Vagina (tissue), 2 donors: ENCODE results near the gene CYP4F22. TPM values are rescaled to one million over a fixed set of nuclear protein-coding genes. Genes with fewer than 3 reads are reported as not detected.
"Not testable (repeated sequence)": the region's sequence is repeated elsewhere in the genome, so short reads cannot be mapped to it uniquely, and the experiment has no call there.

Experiments
- DNase-seq, 2 donors: peaks; one replicate each; pipeline ENCODE4 v3.0.0-alpha.2; 2017; ENCODE audit errors: extremely low spot score in 2 of 2
- H3K27ac ChIP-seq: fragments of 200-600 bp; sonication (generic); one replicate; pipeline ENCODE4 v1.5.1; 2019
- H3K27me3 ChIP-seq: fragments of 200-600 bp; sonication (generic); one replicate; pipeline ENCODE4 v1.5.1; 2019
- H3K36me3 ChIP-seq, 2 donors: fragments of 200-600 bp; sonication (generic); one replicate each; pipeline ENCODE4 v1.5.1; 2017 to 2019
- H3K4me1 ChIP-seq: fragments of 200-600 bp; sonication (generic); one replicate; pipeline ENCODE4 v1.5.1; 2019
- H3K4me3 ChIP-seq, 2 donors: fragments of 200-600 bp; sonication (generic); 1 replicate in 1 of 2; 2 replicates in 1 of 2; pipeline ENCODE4 v1.5.1; 2016 to 2019
- H3K9me3 ChIP-seq: fragments of 200-600 bp; sonication (generic); one replicate; pipeline ENCODE4 v1.5.1; 2019
- CTCF ChIP-seq, 3 experiments: fragments of 450-650 bp in 2 of 3; fragments of 200-600 bp in 1 of 3; sonication (generic) in 1 of 3; IDR thresholded peaks; one replicate each; pipeline ENCODE4 v1.5.1; 2017 to 2019; ENCODE audit warnings: antibody characterized with exemption in 3 of 3, mild to moderate bottlenecking in 2 of 3, moderate library complexity in 2 of 3
- POLR2A ChIP-seq, 2 donors: fragments of 450-650 bp; IDR thresholded peaks; one replicate each; pipeline ENCODE4 v1.6.1; 2017; ENCODE audit warnings: antibody characterized with exemption in 2 of 2, mild to moderate bottlenecking in 2 of 2, moderate library complexity in 2 of 2
- POLR2AphosphoS5 ChIP-seq, 2 donors: sonication (generic); formaldehyde crosslinking; IDR thresholded peaks; one replicate each; pipeline ENCODE4 v1.9.0; 2017; ENCODE audit warnings: antibody characterized with exemption in 2 of 2, mild to moderate bottlenecking in 2 of 2, low read depth in 1 of 2; ENCODE audit not compliant: insufficient read depth in 1 of 2
- intact Hi-C: fragments of 100-400 bp; cut with DNase I; formaldehyde crosslinking; loops from one replicate; pipeline ENCODE4 v1.15.1; 2023
- total RNA-seq: library from RNA; depleted of rRNA; stranded (reverse); fragments of >200 nt; gene quantifications from one replicate; pipeline ENCODE4 v1.2.3, GENCODE V29; 2016

Gene CYP4F22
- total RNA-seq, 1 donor from 2014 or later, result 12.3 TPM

GRCh38 chr19:15511671-15512424, 3.5 kb downstream of the CYP4F22 start:
- Histone ChIP-seq H3K4me3 (no peak overlapping the region), H3K27me3 (no peaks in the 10 kb centered on the region), H3K9me3 (no peaks in the 10 kb centered on the region), H3K4me1 (peaks cover 18% of the 10 kb centered on the region), H3K27ac (no peak overlapping the region), H3K36me3 (no peaks in the 10 kb centered on the region)
- intact Hi-C loops, result no loop called here
- no peak for DNase-seq
- no peak for TF ChIP-seq POLR2A (IDR thresholded peaks at IDR 0.05)
- TF ChIP-seq POLR2AphosphoS5 (IDR thresholded peaks at IDR 0.05; ENCODE audit: insufficient read depth in 1 of 2, low read depth in 1 of 2), result peak in 1 of 2 donors; percentile 42

GRCh38 chr19:15515227-15515625, 6.9 kb downstream of the CYP4F22 start:
- intact Hi-C loops, H3K4me1 ChIP-seq, H3K4me3 ChIP-seq, H3K27me3 ChIP-seq, H3K9me3 ChIP-seq, DNase-seq, H3K36me3 ChIP-seq, H3K27ac ChIP-seq: not testable (repeated sequence)

DNA sequence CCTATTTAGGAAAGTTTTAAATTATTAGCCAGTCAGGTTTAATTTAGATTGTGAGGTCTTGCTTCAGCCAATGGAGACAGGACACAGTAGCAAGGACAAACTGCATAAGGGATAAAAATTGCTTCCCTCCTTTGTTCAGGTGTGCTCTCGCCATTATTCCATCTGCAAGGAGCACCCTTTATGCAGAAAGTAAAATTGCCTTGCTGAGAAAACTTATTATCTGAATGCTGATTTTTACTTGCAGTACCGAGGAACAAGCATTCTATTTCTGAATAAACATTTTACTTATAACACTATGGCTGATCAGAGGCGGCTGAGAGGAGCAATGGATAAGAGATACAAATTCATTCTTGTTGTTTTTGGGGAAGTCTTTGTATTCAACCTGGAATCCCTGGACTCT, 8.0 kb downstream of the CYP4F22 start:
- H3K9me3 ChIP-seq, result no peaks in the 10 kb centered on the region
- intact Hi-C loops, result no loop called here

DNA sequence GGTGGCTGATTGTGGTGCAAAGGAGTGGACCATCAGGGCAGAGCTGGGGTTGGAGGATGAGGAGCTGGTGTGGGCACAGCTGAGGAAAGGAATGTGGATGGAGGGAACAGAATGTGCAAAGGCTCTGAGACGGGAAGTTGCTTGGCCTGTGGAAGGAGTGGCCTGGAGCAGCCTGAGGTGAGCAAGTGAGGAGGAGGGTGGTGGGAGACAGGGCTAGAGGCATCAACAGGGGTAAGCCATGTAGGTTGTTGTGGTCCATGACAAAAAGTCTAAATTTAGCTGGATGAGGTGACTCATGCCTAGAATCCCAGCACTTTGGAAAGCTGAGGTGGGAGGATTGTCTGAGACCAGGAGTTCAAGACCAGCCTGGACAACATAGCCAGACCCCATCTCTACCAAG, 9.5 kb downstream of the CYP4F22 start:
- Histone ChIP-seq H3K36me3 (no peaks in the 10 kb centered on the region), H3K27ac (no peak overlapping the region), H3K4me3 (no peak overlapping the region), H3K4me1 (no peaks in the 10 kb centered on the region), H3K9me3 (no peaks in the 10 kb centered on the region), H3K27me3 (no peaks in the 10 kb centered on the region)
- TF ChIP-seq POLR2AphosphoS5 (IDR thresholded peaks at IDR 0.05; ENCODE audit: insufficient read depth in 1 of 2, low read depth in 1 of 2) (no peak), POLR2A (IDR thresholded peaks at IDR 0.05) (no peak), CTCF (IDR thresholded peaks at IDR 0.05) (no peak)
- no peak for DNase-seq
- intact Hi-C loops, result no loop called here

More for the DNA sequence above, 8.0 kb downstream of the CYP4F22 start:
- Histone ChIP-seq H3K27ac (no peak overlapping the region), H3K36me3 (no peaks in the 10 kb centered on the region), H3K4me1 (no peaks in the 10 kb centered on the region), H3K4me3 (no peak overlapping the region), H3K27me3 (no peaks in the 10 kb centered on the region)
- TF ChIP-seq POLR2AphosphoS5 (IDR thresholded peaks at IDR 0.05; ENCODE audit: insufficient read depth in 1 of 2, low read depth in 1 of 2) (no peak), POLR2A (IDR thresholded peaks at IDR 0.05) (no peak), CTCF (IDR thresholded peaks at IDR 0.05) (no peak)
- no peak for DNase-seq

DNA sequence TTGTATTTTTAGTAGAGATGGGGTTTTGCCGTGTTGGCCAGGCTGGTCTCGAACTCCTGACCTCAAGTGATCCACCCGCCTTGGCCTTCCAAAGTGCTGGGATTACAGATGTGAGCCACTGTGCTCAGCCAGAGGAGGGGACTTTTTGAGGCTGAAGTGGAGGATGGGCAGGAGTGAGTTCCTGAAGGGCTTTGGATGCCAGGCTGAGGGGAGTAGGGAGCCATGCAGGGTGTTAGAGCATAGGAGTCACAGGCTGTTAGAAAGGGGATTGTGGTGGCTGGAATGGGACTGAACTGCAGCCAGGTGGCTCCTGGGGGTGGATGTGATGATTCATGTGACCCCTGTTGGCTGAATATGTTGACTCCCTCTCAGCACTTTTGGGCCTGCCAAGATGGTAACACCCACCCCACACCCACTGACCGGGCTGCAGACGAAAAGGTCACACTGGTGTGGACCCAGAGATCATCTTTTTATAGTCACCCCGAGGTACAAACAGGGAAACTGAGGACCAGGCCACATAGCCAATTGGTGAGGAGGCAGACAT, 11.2 kb downstream of the CYP4F22 start:
- no peaks in the 10 kb centered on the region for H3K27me3 ChIP-seq
- intact Hi-C loops, result no loop called here

More for the DNA sequence above, 11.2 kb downstream of the CYP4F22 start:
- no peak overlapping the region for H3K4me3 ChIP-seq
- H3K36me3 ChIP-seq, result no peaks in the 10 kb centered on the region
- no peak for DNase-seq
- H3K4me1 ChIP-seq, result no peaks in the 10 kb centered on the region
- TF ChIP-seq POLR2A (IDR thresholded peaks at IDR 0.05) (no peak), CTCF (IDR thresholded peaks at IDR 0.05) (no peak), POLR2AphosphoS5 (IDR thresholded peaks at IDR 0.05; ENCODE audit: insufficient read depth in 1 of 2, low read depth in 1 of 2) (no peak)
- no peak overlapping the region for H3K27ac ChIP-seq
- H3K9me3 ChIP-seq, result no peaks in the 10 kb centered on the region
